H1 (cell line): Measurements from ENCODE around the gene ARHGAP10. TPM values are rescaled to one million over a fixed set of nuclear protein-coding genes. Genes with fewer than 3 reads are reported as not detected.

Experiments used
- CTCF ChIA-PET: fragments of 300-600 bp; sonication (Branson Sonifier 250); formaldehyde crosslinking; loops from one replicate; lab custom pipeline; 2021; ENCODE audit not compliant: partially characterized antibody; lab: Charles Lee
- POLR2A ChIA-PET: fragments of 300-600 bp; sonication (Branson Sonifier 250); formaldehyde crosslinking; loops from one replicate; lab custom pipeline; 2021; ENCODE audit warnings: inconsistent platforms; ENCODE audit not compliant: partially characterized antibody; lab: Charles Lee
- DNase-seq, 2 experiments: peaks; one replicate each; pipeline versions ENCODE4 v3.0.0 to v3.0.0-alpha.2; 2010 to 2022; ENCODE audit warnings: low spot score in 2 of 2, low read depth in 1 of 2, mixed read lengths in 1 of 2
- FAIRE-seq: peaks from 2 replicates; lab custom pipeline; 2011; peaks lifted over from hg19 to GRCh38; lab: Jason Lieb, UNC
- H2AFZ ChIP-seq: 2 replicates; pipeline ENCODE4 v1.8.1; 2012; ENCODE audit warnings: low read length, inconsistent platforms
- H2AK5ac ChIP-seq: 2 replicates; pipeline ENCODE4 v1.6.1; 2013; ENCODE audit warnings: low read depth, low read length
- H2BK120ac ChIP-seq: replicated peaks from 2 replicates; pipeline ENCODE3; 2013; ENCODE audit warnings: low read depth, low read length, inconsistent platforms
- H2BK12ac ChIP-seq: 2 replicates; pipeline ENCODE4 v1.6.1; 2013; ENCODE audit warnings: low read depth, low read length
- H2BK15ac ChIP-seq: 2 replicates; pipeline ENCODE4 v1.6.1; 2013; ENCODE audit warnings: low read length
- H2BK20ac ChIP-seq: 2 replicates; pipeline ENCODE4 v1.6.1; 2013; ENCODE audit warnings: low read length
- H2BK5ac ChIP-seq: 2 replicates; pipeline ENCODE4 v1.6.1; 2013; ENCODE audit warnings: low read depth, low read length
- H3K14ac ChIP-seq: 2 replicates; pipeline ENCODE4 v1.6.1; 2013; ENCODE audit warnings: inconsistent platforms; ENCODE audit not compliant: insufficient read length
- H3K18ac ChIP-seq: 2 replicates; pipeline ENCODE4 v1.6.1; 2013; ENCODE audit warnings: low read length; ENCODE audit errors: extremely low read depth
- H3K23ac ChIP-seq: 2 replicates; pipeline ENCODE4 v1.6.1; 2013; ENCODE audit warnings: inconsistent platforms; ENCODE audit not compliant: insufficient read length
- H3K23me2 ChIP-seq: 2 replicates; pipeline ENCODE4 v1.6.1; 2013; ENCODE audit warnings: low read depth, low read length
- H3K27ac ChIP-seq: 2 replicates; pipeline ENCODE4 v1.6.1; 2011; ENCODE audit warnings: low read depth, low read length, inconsistent platforms
- H3K27me3 ChIP-seq, 4 experiments: replicated peaks in 1 of 4; 1 replicate in 1 of 4; 2 replicates in 3 of 4; pipeline versions ENCODE4 v1.6.1 to v1.8.1; 2011 to 2013; ENCODE audit warnings: low read length in 3 of 4, mild to moderate bottlenecking in 3 of 4, inconsistent platforms in 2 of 4, mixed read lengths in 2 of 4, moderate library complexity in 1 of 4; ENCODE audit not compliant: control insufficient read depth in 3 of 4, insufficient read depth in 3 of 4; ENCODE audit errors: extremely low read depth in 1 of 4
- H3K36me3 ChIP-seq, 4 experiments: 2 replicates each; pipeline versions ENCODE4 v1.6.1 to v1.8.1; 2011 to 2013; ENCODE audit warnings: mild to moderate bottlenecking in 4 of 4, low read length in 3 of 4, moderate library complexity in 2 of 4, control low read depth in 1 of 4, inconsistent platforms in 1 of 4; ENCODE audit not compliant: insufficient read depth in 4 of 4, control insufficient read depth in 2 of 4
- H3K4ac ChIP-seq: replicated peaks from 2 replicates; pipeline ENCODE3; 2013; ENCODE audit warnings: low read length, low read depth, mixed read lengths, inconsistent platforms; ENCODE audit not compliant: insufficient read length
- H3K4me1 ChIP-seq, 4 experiments: replicated peaks in 1 of 4; 1 replicate in 1 of 4; 2 replicates in 3 of 4; pipeline versions ENCODE4 v1.6.1 to v1.8.1; 2011 to 2013; ENCODE audit warnings: low read length in 3 of 4, inconsistent platforms in 2 of 4, mixed read lengths in 1 of 4; ENCODE audit not compliant: insufficient read depth in 4 of 4, control insufficient read depth in 3 of 4
- H3K4me2 ChIP-seq, 2 experiments: 2 replicates each; pipeline versions ENCODE4 v1.6.1 to v1.8.1; 2011 to 2013; ENCODE audit warnings: low read depth in 2 of 2, low read length in 2 of 2, control low read depth in 1 of 2, inconsistent platforms in 1 of 2, mild to moderate bottlenecking in 1 of 2; ENCODE audit not compliant: insufficient read depth in 1 of 2
- H3K4me3 ChIP-seq, 4 experiments: fragments of 200-600, 300-600 bp in 1 of 4; sonication (generic), shearing (Covaris generic), sonication (Bioruptor Twin) in 1 of 4; 2 replicates each; pipeline versions ENCODE4 v1.5.1 to v1.8.1; 2011 to 2016; ENCODE audit warnings: low read length in 4 of 4, low read depth in 3 of 4, control low read depth in 2 of 4, inconsistent platforms in 2 of 4, mild to moderate bottlenecking in 2 of 4, mixed read lengths in 1 of 4, moderate library complexity in 1 of 4; ENCODE audit not compliant: insufficient read depth in 2 of 4; ENCODE audit errors: extremely low read depth in 1 of 4
- H3K56ac ChIP-seq: replicated peaks from 2 replicates; pipeline ENCODE3; 2013; ENCODE audit warnings: low read depth, mild to moderate bottlenecking, mixed read lengths, low read length, inconsistent platforms; ENCODE audit not compliant: insufficient read length
- H3K79me1 ChIP-seq: 2 replicates; pipeline ENCODE4 v1.6.1; 2013; ENCODE audit warnings: low read depth, low read length, control low read depth
- H3K79me2 ChIP-seq, 2 experiments: 2 replicates each; pipeline versions ENCODE4 v1.6.1 to v1.8.1; 2012 to 2013; ENCODE audit warnings: low read length in 2 of 2, mild to moderate bottlenecking in 2 of 2, inconsistent platforms in 1 of 2; ENCODE audit not compliant: insufficient read depth in 2 of 2, control insufficient read depth in 1 of 2
- H3K9ac ChIP-seq, 4 experiments: replicated peaks in 1 of 4; 1 replicate in 1 of 4; 2 replicates in 3 of 4; pipeline versions ENCODE4 v1.6.1 to v1.8.1; 2011 to 2013; ENCODE audit warnings: low read depth in 3 of 4, low read length in 3 of 4, control low read depth in 2 of 4, mild to moderate bottlenecking in 2 of 4, moderate library complexity in 2 of 4, inconsistent platforms in 1 of 4; ENCODE audit errors: extremely low read depth in 1 of 4
- H3K9me3 ChIP-seq, 2 experiments: 2 replicates each; pipeline versions ENCODE4 v1.6.1 to v1.8.1; 2012 to 2013; ENCODE audit warnings: mild to moderate bottlenecking in 2 of 2, moderate library complexity in 2 of 2, control low read depth in 1 of 2, inconsistent platforms in 1 of 2, low read depth in 1 of 2, low read length in 1 of 2, mixed read lengths in 1 of 2; ENCODE audit not compliant: insufficient read depth in 2 of 2
- H4K20me1 ChIP-seq, 2 experiments: replicated peaks in 1 of 2; 2 replicates each; pipeline versions ENCODE3 to v1.8.1; 2011 to 2013; ENCODE audit warnings: inconsistent platforms in 2 of 2, low read length in 2 of 2, mild to moderate bottlenecking in 1 of 2; ENCODE audit not compliant: insufficient read depth in 2 of 2, control insufficient read depth in 1 of 2
- H4K5ac ChIP-seq: 2 replicates; pipeline ENCODE4 v1.6.1; 2013; ENCODE audit warnings: low read length, low read depth, mixed read lengths, inconsistent platforms; ENCODE audit not compliant: insufficient read length
- H4K8ac ChIP-seq: 2 replicates; pipeline ENCODE4 v1.8.0; 2013; ENCODE audit warnings: mild to moderate bottlenecking, moderate library complexity, low read length, inconsistent platforms; ENCODE audit not compliant: insufficient read depth; ENCODE audit errors: extremely low read depth
- H4K91ac ChIP-seq: replicated peaks from 2 replicates; pipeline ENCODE3; 2013; ENCODE audit warnings: low read length, mixed read lengths, inconsistent platforms; ENCODE audit not compliant: insufficient read length
- WGBS, 2 experiments: shearing (Covaris generic) in 1 of 2; methylation state at CpG; one replicate each; pipeline versions ENCODE4 v1.1.6 to v1.1.7; 2013 to 2015; ENCODE audit warnings: low lambda C conversion rate in 2 of 2, mixed read lengths in 2 of 2, inconsistent platforms in 1 of 2, low coverage in 1 of 2, missing lambda C conversion rate in 1 of 2; ENCODE audit not compliant: insufficient replicate concordance in 2 of 2, insufficient coverage in 1 of 2, insufficient read length in 1 of 2; ENCODE audit errors: extremely low coverage in 1 of 2, missing lambda C conversion rate in 1 of 2; 5-methylcytosine and 5-hydroxymethylcytosine counted together
- polyA plus RNA-seq, 7 experiments: library from polyadenylated mRNA; depleted of rRNA in 3 of 7; stranded (reverse) in 5 of 7; unstranded in 2 of 7; fragments of >200 nt in 5 of 7; fragments of 200-250 nt in 2 of 7; gene quantifications; 1 replicate in 5 of 7; 2 replicates in 1 of 7; 4 replicates in 1 of 7; pipeline versions ENCODE4 v1.2.1 to v1.2.3, GENCODE V29; 2011 to 2013; ENCODE audit warnings: missing spikeins in 2 of 7, mixed read lengths in 2 of 7
- total RNA-seq: library from RNA; stranded (reverse); fragmentation: NEBNext Ultra II Directional; extraction: Animal tissue kit (Norgen Biotek cat#: 25700); gene quantifications from 2 replicates; pipeline ENCODE4 v1.2.1, GENCODE V29; 2021

Gene ARHGAP10
- total and polyA plus RNA-seq, 2 of the 8 experiments (the other 6 are each of a cell fraction or from before 2014, with no cell fraction given) = 3.7 to 6.1 TPM

GRCh38 chr4:147837435-147837834, 105.5 kb downstream of the ARHGAP10 start:
- Histone ChIP-seq H3K27me3 (no peaks in the 10 kb centered on the region), H4K8ac (no peak overlapping the region), H3K79me2 (no peaks in the 10 kb centered on the region), H3K36me3 (no peaks in the 10 kb centered on the region), H2AK5ac (no peak overlapping the region), H3K18ac (no peak overlapping the region), H2AFZ (no peak overlapping the region), H2BK15ac (no peak overlapping the region), H3K23me2 (no peaks in the 10 kb centered on the region), H3K14ac (no peak overlapping the region), H3K9ac (no peak overlapping the region), H4K20me1 (no peaks in the 10 kb centered on the region), H3K4ac (no peak overlapping the region), H2BK20ac (no peak overlapping the region), H3K9me3 (no peaks in the 10 kb centered on the region), H2BK120ac (no peak overlapping the region), H3K27ac (no peak overlapping the region), H2BK5ac (no peak overlapping the region), H3K4me1 (peaks cover 0 to under 1% (median 0%) of the 10 kb centered on the region in 4 experiments; a peak in 2 of 7 replicates), H3K4me2 (no peak overlapping the region), H2BK12ac (no peak overlapping the region), H3K4me3 (no peak overlapping the region), H4K5ac (no peak overlapping the region), H4K91ac (no peak overlapping the region), H3K56ac (no peak overlapping the region), H3K23ac (no peak overlapping the region), H3K79me1 (no peaks in the 10 kb centered on the region; the same call in 1 of the 2 replicates)
- WGBS, 2 experiments = 82% methylated on average over 1 of the region's 1 CpG; no CpG with 5 or more reads in 1 of the 2 experiments
- FAIRE-seq (no peak), DNase-seq (no peak)
- CTCF ChIA-PET = interaction anchor here (1.0 to 2.6 kb wide), 5 partner anchors 10 to 100 kb away, joined by 3 to 9 read pairs (median 4); no protein-coding TSS in a partner anchor
- POLR2A ChIA-PET = no interaction called here
